ENCODE results near the gene GPR180.

- TF ChIP-seq ZNF274 (CRISPR knock-in tag; IDR thresholded peaks at IDR 0.05) (no peak), POLR2A (IDR thresholded peaks at IDR 0.05; ENCODE audit: insufficient read depth in 1 of 2, low read depth in 2 of 2, low read length in 2 of 2) (no peak), POLR2AphosphoS5 (IDR thresholded peaks at IDR 0.05; ENCODE audit: low read depth, low read length) (no peak), ZNF775 (CRISPR knock-in tag; IDR thresholded peaks at IDR 0.05; ENCODE audit: borderline replicate concordance) (no peak), PAX8 (CRISPR knock-in tag; IDR thresholded peaks at IDR 0.05; ENCODE audit: borderline replicate concordance) (no peak), DPF2 (CRISPR knock-in tag; IDR thresholded peaks at IDR 0.05; ENCODE audit: borderline replicate concordance, low read depth) (no peak), BRCA1 (CRISPR knock-in tag; IDR thresholded peaks at IDR 0.05) (no peak), ZFP1 (CRISPR knock-in tag; IDR thresholded peaks at IDR 0.05) (no peak), ZNF414 (CRISPR knock-in tag; IDR thresholded peaks at IDR 0.05) (no peak)
- TF ChIP-seq, protein P1, sequence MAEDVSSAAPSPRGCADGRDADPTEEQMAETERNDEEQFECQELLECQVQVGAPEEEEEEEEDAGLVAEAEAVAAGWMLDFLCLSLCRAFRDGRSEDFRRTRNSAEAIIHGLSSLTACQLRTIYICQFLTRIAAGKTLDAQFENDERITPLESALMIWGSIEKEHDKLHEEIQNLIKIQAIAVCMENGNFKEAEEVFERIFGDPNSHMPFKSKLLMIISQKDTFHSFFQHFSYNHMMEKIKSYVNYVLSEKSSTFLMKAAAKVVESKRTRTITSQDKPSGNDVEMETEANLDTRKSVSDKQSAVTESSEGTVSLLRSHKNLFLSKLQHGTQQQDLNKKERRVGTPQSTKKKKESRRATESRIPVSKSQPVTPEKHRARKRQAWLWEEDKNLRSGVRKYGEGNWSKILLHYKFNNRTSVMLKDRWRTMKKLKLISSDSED (CRISPR knock-in tag; IDR thresholded peaks at IDR 0.05): no peak
- TF ChIP-seq, protein P2, sequence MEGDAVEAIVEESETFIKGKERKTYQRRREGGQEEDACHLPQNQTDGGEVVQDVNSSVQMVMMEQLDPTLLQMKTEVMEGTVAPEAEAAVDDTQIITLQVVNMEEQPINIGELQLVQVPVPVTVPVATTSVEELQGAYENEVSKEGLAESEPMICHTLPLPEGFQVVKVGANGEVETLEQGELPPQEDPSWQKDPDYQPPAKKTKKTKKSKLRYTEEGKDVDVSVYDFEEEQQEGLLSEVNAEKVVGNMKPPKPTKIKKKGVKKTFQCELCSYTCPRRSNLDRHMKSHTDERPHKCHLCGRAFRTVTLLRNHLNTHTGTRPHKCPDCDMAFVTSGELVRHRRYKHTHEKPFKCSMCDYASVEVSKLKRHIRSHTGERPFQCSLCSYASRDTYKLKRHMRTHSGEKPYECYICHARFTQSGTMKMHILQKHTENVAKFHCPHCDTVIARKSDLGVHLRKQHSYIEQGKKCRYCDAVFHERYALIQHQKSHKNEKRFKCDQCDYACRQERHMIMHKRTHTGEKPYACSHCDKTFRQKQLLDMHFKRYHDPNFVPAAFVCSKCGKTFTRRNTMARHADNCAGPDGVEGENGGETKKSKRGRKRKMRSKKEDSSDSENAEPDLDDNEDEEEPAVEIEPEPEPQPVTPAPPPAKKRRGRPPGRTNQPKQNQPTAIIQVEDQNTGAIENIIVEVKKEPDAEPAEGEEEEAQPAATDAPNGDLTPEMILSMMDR (CRISPR knock-in tag; IDR thresholded peaks at IDR 0.05): no peak
- TF ChIP-seq, protein P3, sequence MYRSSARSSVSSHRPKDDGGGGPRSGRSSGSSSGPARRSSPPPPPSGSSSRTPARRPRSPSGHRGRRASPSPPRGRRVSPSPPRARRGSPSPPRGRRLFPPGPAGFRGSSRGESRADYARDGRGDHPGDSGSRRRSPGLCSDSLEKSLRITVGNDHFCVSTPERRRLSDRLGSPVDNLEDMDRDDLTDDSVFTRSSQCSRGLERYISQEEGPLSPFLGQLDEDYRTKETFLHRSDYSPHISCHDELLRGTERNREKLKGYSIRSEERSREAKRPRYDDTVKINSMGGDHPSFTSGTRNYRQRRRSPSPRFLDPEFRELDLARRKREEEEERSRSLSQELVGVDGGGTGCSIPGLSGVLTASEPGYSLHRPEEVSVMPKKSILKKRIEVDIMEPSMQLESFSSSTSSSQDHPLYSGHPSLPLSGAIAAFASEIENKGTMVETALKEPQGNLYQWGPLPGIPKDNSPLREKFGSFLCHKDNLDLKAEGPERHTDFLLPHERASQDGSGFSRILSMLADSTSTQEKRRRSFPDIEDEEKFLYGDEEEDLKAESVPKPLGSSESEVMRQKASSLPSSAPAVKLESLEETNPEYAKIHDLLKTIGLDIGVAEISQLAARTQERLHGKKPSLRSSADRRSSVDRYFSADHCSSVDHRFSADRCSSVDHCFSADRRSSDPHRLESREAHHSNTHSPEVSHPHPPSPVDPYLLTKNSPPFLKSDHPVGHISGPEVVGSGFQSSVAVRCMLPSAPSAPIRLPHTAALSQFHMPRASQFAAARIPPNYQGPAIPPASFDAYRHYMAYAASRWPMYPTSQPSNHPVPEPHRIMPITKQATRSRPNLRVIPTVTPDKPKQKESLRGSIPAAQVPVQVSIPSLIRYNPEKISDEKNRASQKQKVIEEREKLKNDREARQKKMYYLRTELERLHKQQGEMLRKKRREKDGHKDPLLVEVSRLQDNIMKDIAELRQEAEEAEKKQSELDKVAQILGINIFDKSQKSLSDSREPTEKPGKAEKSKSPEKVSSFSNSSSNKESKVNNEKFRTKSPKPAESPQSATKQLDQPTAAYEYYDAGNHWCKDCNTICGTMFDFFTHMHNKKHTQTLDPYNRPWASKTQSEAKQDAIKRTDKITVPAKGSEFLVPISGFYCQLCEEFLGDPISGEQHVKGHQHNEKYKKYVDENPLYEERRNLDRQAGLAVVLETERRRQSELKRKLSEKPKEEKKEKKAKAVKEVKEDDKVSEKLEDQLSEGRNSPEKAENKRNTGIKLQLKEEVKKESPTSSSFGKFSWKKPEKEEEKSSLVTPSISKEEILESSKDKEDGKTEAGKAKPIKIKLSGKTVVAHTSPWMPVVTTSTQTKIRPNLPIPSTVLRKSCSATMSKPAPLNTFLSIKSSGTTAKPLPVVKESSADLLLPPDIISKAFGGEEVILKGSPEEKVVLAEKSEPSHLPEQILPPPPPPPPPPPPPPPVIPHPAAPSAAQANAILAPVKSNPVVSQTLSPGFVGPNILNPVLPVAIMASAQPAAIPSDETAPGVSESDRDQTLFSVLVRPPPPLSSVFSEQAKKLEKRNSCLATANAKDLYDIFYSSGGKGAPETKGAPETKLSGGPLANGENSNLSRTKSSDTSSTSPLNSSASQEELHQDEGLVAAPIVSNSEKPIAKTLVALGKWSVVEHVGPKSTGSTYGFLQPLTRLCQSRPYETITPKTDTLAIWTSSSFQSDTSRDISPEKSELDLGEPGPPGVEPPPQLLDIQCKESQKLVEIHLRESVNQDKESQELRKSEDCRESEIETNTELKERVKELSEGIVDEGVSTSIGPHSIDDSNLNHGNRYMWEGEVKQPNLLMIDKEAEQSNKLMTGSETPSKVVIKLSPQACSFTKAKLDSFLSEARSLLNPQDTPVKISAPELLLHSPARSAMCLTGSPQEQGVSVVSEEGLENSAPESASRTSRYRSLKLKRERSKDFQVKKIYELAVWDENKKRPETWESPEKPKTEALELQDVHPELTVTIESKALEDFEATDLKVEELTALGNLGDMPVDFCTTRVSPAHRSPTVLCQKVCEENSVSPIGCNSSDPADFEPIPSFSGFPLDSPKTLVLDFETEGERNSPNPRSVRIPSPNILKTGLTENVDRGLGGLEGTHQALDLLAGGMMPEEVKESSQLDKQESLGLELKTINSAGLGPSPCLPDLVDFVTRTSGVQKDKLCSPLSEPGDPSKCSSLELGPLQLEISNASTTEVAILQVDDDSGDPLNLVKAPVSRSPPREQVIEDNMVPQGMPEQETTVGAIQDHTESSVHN (CRISPR knock-in tag; IDR thresholded peaks at IDR 0.05): no peak
Observed at GRCh38 chr13:94567581-94567980, 34.1 kb upstream of the GPR180 start.
